Thymus (tissue), 11 donors: Measurements from ENCODE around the gene LRRC4C. TPM values are rescaled to one million over a fixed set of nuclear protein-coding genes. Genes with fewer than 3 reads are reported as not detected.

Source experiments
- DNase-seq, 9 donors: peaks; one replicate each; pipeline ENCODE4 v3.0.0-alpha.2; 2013; ENCODE audit warnings: low spot score in 9 of 9, low read depth in 6 of 9, missing footprints in 1 of 9
- H3K27ac ChIP-seq, 2 donors: one replicate each; pipeline ENCODE4 v1.5.1; 2013; ENCODE audit warnings: control low read depth in 1 of 2, low read depth in 1 of 2, low read length in 1 of 2, mild to moderate bottlenecking in 1 of 2, moderate library complexity in 1 of 2
- H3K27me3 ChIP-seq, 2 donors: one replicate each; pipeline ENCODE4 v1.5.1; 2013; ENCODE audit warnings: low read length in 1 of 2; ENCODE audit not compliant: control insufficient read depth in 2 of 2, insufficient read depth in 1 of 2
- H3K36me3 ChIP-seq, 2 donors: one replicate each; pipeline ENCODE4 v1.5.1; 2013; ENCODE audit warnings: low read length in 1 of 2, mild to moderate bottlenecking in 1 of 2, moderate library complexity in 1 of 2; ENCODE audit not compliant: control insufficient read depth in 2 of 2, insufficient read depth in 2 of 2
- H3K4me1 ChIP-seq, 2 donors: one replicate each; pipeline ENCODE4 v1.5.1; 2013; ENCODE audit warnings: low read length in 2 of 2; ENCODE audit not compliant: control insufficient read depth in 2 of 2, insufficient read depth in 2 of 2
- H3K4me3 ChIP-seq, 2 donors: one replicate each; pipeline ENCODE4 v1.5.1; 2013; ENCODE audit warnings: low read length in 2 of 2, control low read depth in 1 of 2, mild to moderate bottlenecking in 1 of 2
- H3K9me3 ChIP-seq, 2 donors: one replicate each; pipeline ENCODE4 v1.5.1; 2013; ENCODE audit warnings: low read length in 1 of 2, mild to moderate bottlenecking in 1 of 2; ENCODE audit not compliant: control insufficient read depth in 2 of 2, insufficient read depth in 1 of 2
- WGBS: extraction: QIAGEN DNeasy Blood & Tissue Kit; methylation state at CpG from one replicate; pipeline ENCODE4 v1.1.7; 2013; 5-methylcytosine and 5-hydroxymethylcytosine counted together
- polyA plus RNA-seq: library from polyadenylated mRNA; stranded (reverse); fragments of 200-250 nt; gene quantifications from one replicate; pipeline ENCODE4 v1.2.3, GENCODE V29; 2013
- total RNA-seq: library from RNA; stranded (reverse); fragments of 120-200 nt; gene quantifications from one replicate; pipeline ENCODE4 v1.2.4, GENCODE V29; 2013
- donor health status: healthy.

The LRRC4C gene
- total and polyA plus RNA-seq, 2 donors, result 0.30 to 1.6 TPM

DNA sequence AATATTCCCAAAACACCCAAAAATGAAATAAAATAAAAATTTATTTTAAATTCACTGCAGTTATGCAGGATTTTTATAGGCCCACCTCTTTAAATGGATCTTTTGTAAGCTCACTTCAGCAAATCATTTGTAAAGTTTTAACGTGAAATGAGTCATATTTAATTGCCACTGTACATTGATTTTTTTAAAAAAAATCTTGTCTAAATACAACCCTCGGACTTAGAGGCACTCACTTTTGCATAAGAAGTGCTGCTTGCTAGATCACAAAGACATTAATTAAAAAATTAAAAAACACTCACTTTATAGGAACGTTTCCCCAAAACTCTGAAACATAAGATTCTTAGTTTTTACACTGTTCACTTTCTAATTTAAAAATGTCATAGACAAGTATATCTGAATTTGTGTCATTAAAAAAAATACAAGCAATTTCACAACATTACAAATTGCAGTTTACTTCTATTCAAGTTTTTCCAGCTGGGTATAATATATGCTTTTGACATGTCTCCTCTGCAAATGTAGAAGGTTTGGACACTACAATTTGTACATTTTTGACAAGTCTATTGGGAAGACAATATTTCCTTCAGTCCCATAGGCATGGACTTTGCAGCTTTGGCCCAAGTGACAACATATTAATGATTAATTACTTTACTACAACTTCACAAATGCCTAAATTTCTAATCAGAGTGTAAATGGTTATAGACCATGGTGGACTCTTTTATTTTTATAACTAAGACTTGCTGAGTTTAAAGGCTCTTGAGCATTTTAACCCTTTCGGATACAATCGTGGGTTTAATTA, 1088.4 kb downstream of the LRRC4C start:
- DNase-seq, result no peak
- 92% methylated on average over 5 of the region's 5 CpGs for WGBS
- no peaks in the 10 kb centered on the region for H3K9me3 ChIP-seq
- H3K4me3 ChIP-seq, result no peak overlapping the region
- H3K27me3 ChIP-seq, result no peaks in the 10 kb centered on the region
- H3K36me3 ChIP-seq, result no peaks in the 10 kb centered on the region
- H3K4me1 ChIP-seq, result no peaks in the 10 kb centered on the region
- H3K27ac ChIP-seq, result no peak overlapping the region

DNA sequence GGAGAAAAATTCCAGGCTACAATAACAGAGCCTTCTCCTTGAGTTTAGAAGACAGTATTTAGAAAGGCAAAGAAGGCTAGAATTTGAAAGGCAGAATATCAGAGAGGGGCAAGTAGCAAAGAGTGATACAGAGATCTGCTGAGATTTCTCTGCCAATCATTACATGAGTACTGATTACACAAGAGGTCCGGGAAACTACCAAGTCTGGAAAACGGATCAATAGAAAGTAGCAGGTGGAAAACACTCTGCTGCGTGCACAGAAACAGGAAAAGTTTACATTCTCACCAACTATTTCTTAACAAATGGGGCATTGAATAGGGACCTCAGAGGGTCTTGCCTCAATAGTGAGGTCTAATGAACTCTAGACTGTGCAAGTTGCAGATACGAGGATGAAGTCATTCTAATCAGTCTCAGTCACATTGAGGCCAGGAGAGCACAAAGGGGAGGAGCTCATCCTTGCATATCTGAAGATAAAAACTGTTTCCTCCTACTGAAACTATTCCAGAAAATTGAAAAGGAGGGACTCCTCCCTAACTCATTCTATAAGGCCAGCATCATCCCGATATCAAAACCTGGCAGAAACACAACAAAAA, 1099.2 kb downstream of the LRRC4C start:
- no peak overlapping the region for H3K4me3 ChIP-seq
- peaks cover 0 to 1% of the 10 kb centered on the region in 2 donors for H3K9me3 ChIP-seq
- DNase-seq, result no peak
- no peaks in the 10 kb centered on the region for H3K27me3 ChIP-seq
- no peak overlapping the region for H3K27ac ChIP-seq
- H3K4me1 ChIP-seq, result no peaks in the 10 kb centered on the region
- H3K36me3 ChIP-seq, result no peaks in the 10 kb centered on the region
- WGBS, result 87% methylated on average over 5 of the region's 5 CpGs

DNA sequence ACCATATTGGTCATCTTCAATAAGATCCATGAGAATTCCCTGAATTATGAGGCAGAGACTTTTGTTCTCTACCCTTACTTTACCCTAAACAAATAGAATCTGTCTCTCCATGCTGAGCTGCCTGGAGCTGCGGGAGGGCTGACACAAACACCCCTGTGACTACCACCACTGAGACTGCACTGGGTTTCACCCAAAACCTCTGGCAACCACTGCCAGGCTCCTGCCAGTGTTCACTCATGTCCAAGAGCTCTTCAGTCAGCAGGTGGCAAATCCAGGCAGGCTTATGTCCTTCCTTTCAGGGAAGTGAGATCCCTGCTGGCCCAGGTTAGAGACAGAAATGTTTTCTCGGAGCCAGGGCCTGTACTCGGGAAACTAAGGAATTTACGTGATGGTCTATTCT, 1105.3 kb downstream of the LRRC4C start:
- H3K36me3 ChIP-seq, result no peaks in the 10 kb centered on the region
- H3K27me3 ChIP-seq, result no peaks in the 10 kb centered on the region
- no peaks in the 10 kb centered on the region for H3K4me1 ChIP-seq
- no peak overlapping the region for H3K4me3 ChIP-seq
- peaks cover 1 to 13% of the 10 kb centered on the region in 2 donors for H3K9me3 ChIP-seq
- 97% methylated on average over 4 of the region's 4 CpGs for WGBS
- no peak for DNase-seq
- no peak overlapping the region for H3K27ac ChIP-seq

DNA sequence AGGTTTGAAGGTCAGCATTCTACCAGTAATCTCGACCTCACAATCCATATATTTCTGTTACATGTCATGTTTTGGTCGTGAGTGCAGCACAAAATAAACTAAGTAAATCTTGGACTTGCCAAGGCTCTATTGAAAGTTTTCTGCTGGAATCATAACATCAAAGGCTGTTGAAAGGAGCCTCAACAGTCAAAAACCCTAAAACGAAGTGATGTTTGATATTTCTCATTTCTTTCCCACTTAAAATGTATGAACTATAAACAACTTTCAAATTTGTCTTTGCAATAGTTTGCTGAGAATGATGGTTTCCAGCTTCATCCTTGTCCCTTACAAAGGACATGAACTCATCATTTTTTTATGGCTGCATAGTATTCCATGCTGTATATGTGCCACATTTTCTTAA, 1118.5 kb downstream of the LRRC4C start:
- WGBS, result 77% methylated on average over 3 of the region's 3 CpGs
- Histone ChIP-seq H3K4me3 (no peak overlapping the region), H3K27me3 (no peaks in the 10 kb centered on the region), H3K9me3 (no peaks in the 10 kb centered on the region), H3K27ac (no peak overlapping the region), H3K36me3 (no peaks in the 10 kb centered on the region), H3K4me1 (no peaks in the 10 kb centered on the region)
- DNase-seq, result no peak

DNA sequence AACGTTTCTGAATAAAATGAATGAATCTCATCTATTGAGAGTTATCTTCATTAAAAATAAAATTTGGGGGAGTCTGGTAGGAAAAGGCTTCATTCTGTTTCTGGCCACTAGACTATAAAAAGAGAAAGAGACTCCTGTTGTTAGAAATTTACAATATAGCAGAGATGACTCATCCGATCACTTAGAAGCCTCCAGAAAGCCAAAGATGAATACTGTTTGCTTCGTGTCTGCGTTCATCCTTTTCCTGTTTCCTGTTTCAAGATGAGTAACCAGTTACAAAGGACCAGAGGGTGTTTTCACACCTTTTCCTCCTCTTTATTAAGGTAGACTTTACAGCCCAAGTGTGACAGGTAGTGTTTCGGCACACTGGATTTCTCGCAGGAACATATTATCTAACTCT, 1120.7 kb downstream of the LRRC4C start:
- Histone ChIP-seq H3K27ac (no peak overlapping the region), H3K4me3 (no peak overlapping the region), H3K27me3 (no peaks in the 10 kb centered on the region), H3K9me3 (no peaks in the 10 kb centered on the region), H3K4me1 (no peaks in the 10 kb centered on the region), H3K36me3 (no peaks in the 10 kb centered on the region)
- DNase-seq, result no peak
- 70% methylated on average over 6 of the region's 6 CpGs for WGBS

DNA sequence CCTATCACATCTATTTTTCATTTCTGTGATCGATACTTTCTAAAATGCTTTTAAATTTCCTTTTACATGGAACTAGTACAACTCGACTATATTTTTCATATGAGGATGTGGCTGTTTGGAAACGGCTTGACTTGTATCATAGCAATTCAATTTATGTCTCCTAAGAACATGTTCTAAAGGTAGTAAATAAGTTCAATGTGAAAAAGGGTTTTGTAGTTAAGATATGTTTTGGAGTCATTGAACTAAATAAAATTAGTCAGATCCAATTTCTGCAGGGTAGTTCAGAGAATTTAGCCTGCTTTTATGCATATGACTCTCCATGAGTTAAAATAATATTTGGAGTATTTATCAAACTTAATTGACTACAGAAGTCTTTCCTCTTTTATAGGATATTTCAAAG, 1121.4 kb downstream of the LRRC4C start:
- no peaks in the 10 kb centered on the region for H3K4me1 ChIP-seq
- H3K27ac ChIP-seq, result no peak overlapping the region
- H3K27me3 ChIP-seq, result no peaks in the 10 kb centered on the region
- no peak overlapping the region for H3K4me3 ChIP-seq
- 95% methylated on average over 3 of the region's 3 CpGs for WGBS
- H3K9me3 ChIP-seq, result no peaks in the 10 kb centered on the region
- no peaks in the 10 kb centered on the region for H3K36me3 ChIP-seq
- DNase-seq, result no peak

DNA sequence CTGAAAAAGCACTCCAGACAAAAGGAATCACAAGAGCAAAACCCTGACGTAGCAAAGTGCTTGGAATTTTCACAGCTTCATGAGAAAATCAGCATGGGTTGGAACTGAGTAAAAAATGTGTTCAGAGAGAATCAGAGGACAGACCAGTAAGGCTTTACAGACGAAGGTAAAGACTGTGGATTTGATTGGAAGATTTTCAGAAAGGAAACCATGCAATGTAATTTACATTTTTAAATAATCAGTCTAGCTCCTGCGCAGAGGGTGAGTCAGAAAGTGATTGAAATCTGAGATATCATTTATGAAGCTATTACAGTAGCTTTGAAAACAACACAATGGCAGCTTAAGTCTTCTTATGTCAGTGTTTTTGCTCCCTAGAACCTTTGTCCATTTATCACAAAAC, 1122.3 kb downstream of the LRRC4C start:
- 79% methylated on average over 3 of the region's 3 CpGs for WGBS
- Histone ChIP-seq H3K27me3 (no peaks in the 10 kb centered on the region), H3K27ac (no peak overlapping the region), H3K36me3 (no peaks in the 10 kb centered on the region), H3K9me3 (no peaks in the 10 kb centered on the region), H3K4me1 (no peaks in the 10 kb centered on the region), H3K4me3 (no peak overlapping the region)
- DNase-seq, result no peak

DNA sequence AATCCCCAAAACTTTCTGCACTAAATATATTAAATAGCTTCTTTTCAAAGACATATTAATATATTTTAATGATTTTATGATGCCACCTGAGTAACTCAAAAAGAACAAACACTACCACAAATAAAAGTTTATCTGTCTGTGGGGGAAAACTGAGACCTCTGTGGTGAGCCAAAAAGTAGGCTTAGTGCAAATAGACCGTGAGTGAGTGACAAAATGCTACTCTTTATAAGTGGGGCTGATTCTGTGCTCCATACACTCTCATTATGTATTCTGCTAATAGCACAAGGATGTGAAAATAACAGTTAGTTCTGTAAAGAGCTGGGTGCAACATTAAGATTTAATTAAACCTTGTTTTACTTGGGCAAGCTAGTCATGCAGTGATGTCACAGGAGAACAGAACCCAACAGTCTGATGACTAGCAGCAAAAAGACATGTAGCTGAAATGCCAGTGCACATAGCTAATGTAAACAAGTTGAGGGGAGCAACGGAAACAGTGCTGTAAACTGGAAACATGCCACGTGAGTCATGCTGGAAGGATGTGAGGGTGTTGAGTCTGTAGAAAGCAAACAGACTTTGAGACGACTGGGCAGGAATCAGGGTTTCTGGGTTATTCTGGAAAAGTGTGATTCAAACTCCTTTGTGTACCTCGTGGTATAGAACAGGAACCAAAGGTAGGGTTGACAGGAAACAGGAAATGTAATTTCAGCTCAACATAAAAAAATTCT, 1130.4 kb downstream of the LRRC4C start:
- DNase-seq, result peak in 1 of 9 donors; percentile 1
- Histone ChIP-seq H3K9me3 (no peaks in the 10 kb centered on the region), H3K36me3 (no peaks in the 10 kb centered on the region), H3K27me3 (no peaks in the 10 kb centered on the region), H3K4me3 (no peak overlapping the region), H3K4me1 (no peaks in the 10 kb centered on the region), H3K27ac (no peak overlapping the region)
- WGBS, result 23% methylated on average over 5 of the region's 5 CpGs

DNA sequence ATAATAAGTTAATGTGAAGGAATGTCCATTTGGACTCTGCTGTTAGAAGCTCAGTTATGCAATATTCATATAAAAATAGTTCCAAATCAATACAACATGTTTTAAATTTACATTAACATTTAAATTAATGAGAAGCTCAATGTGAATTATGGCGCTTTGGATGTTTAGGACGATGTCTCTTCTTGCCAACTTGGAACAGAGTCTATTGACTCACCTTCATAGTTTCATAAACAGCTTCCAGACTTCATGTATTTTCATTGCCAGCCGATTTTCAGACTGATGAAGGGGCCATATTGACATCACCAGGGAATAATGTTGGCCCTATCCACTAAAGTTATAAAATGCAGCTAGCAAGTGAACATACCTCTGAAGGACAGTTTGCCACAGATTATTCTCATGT, 1136.2 kb downstream of the LRRC4C start:
- no peak for DNase-seq
- no peak overlapping the region for H3K4me3 ChIP-seq
- H3K4me1 ChIP-seq, result no peaks in the 10 kb centered on the region
- no peak overlapping the region for H3K27ac ChIP-seq
- no peaks in the 10 kb centered on the region for H3K36me3 ChIP-seq
- H3K9me3 ChIP-seq, result no peaks in the 10 kb centered on the region
- 89% methylated on average over 3 of the region's 3 CpGs for WGBS
- H3K27me3 ChIP-seq, result no peaks in the 10 kb centered on the region
